ENCODE results near the gene OR2AJ1. TPM values are rescaled to one million over a fixed set of nuclear protein-coding genes. Genes with fewer than 3 reads are reported as not detected.
"Not testable (repeated sequence)": the region's sequence is repeated elsewhere in the genome, so short reads cannot be mapped to it uniquely, and the experiment has no call there.

The OR2AJ1 gene
- not detected in 2 replicates for total RNA-seq (2014; rRNA removed; shearing (Covaris generic); ENCODE audit: low replicate concordance)

- no peak for DNase-seq (ENCODE audit: low read depth)
- in situ Hi-C loops (cut with HindIII; ENCODE audit: low pct_unique_long_range_greater_than_20kb, low sequenced_read_pairs) = no loop called here
Measured at GRCh38 chr1:247924868-247925267, at the start of gene OR2AJ1. Gene OR2AJ1 (plus strand): TSS chr1:247924889. CDS start chr1:247933769, 8,880 bp downstream.

GRCh38 chr1:247883346-247883745 is 41.3 kb upstream of the OR2AJ1 start:
- DNase-seq (ENCODE audit: low read depth) = no peak

GRCh38 chr1:247884797-247885413 is 39.8 kb upstream of the OR2AJ1 start:
- DNase-seq (ENCODE audit: low read depth) = no peak

More at GRCh38 chr1:247883346-247883745, 41.3 kb upstream of the OR2AJ1 start:
- in situ Hi-C loops (cut with HindIII; ENCODE audit: low pct_unique_long_range_greater_than_20kb, low sequenced_read_pairs) = no loop called here

GRCh38 chr1:247895163-247895637 is 29.5 kb upstream of the OR2AJ1 start, which contains the start of gene OR2W3:
Gene OR2W3 (plus strand): TSS chr1:247895587. CDS start chr1:247895587, 0 bp downstream.
- DNase-seq (ENCODE audit: low read depth) = no peak
- in situ Hi-C loops (cut with HindIII; ENCODE audit: low pct_unique_long_range_greater_than_20kb, low sequenced_read_pairs) = no loop called here

More at GRCh38 chr1:247884797-247885413, 39.8 kb upstream of the OR2AJ1 start:
- in situ Hi-C loops (cut with HindIII; ENCODE audit: low pct_unique_long_range_greater_than_20kb, low sequenced_read_pairs) = no loop called here

GRCh38 chr1:247895976-247896375 is 28.7 kb upstream of the OR2AJ1 start:
- in situ Hi-C loops (cut with HindIII; ENCODE audit: low pct_unique_long_range_greater_than_20kb, low sequenced_read_pairs) = no loop called here

GRCh38 chr1:247904122-247904521 is 20.6 kb upstream of the OR2AJ1 start:
- in situ Hi-C loops (cut with HindIII; ENCODE audit: low pct_unique_long_range_greater_than_20kb, low sequenced_read_pairs) = no loop called here
- no peak for DNase-seq (ENCODE audit: low read depth)

More at GRCh38 chr1:247895976-247896375, 28.7 kb upstream of the OR2AJ1 start:
- DNase-seq (ENCODE audit: low read depth) = no peak

GRCh38 chr1:247905181-247905580 is 19.5 kb upstream of the OR2AJ1 start:
- in situ Hi-C loops (cut with HindIII; ENCODE audit: low pct_unique_long_range_greater_than_20kb, low sequenced_read_pairs) = no loop called here
- no peak for DNase-seq (ENCODE audit: low read depth)

GRCh38 chr1:247905910-247906503 is 18.7 kb upstream of the OR2AJ1 start:
- DNase-seq (ENCODE audit: low read depth) = no peak
- in situ Hi-C loops (cut with HindIII; ENCODE audit: low pct_unique_long_range_greater_than_20kb, low sequenced_read_pairs) = no loop called here

- in situ Hi-C loops (cut with HindIII; ENCODE audit: low pct_unique_long_range_greater_than_20kb, low sequenced_read_pairs) = no loop called here
- peak; percentile 8 for DNase-seq (ENCODE audit: low read depth)
Measured at GRCh38 chr1:247906504-247907047, 18.1 kb upstream of the OR2AJ1 start.

- DNase-seq (ENCODE audit: low read depth) = no peak
- in situ Hi-C loops (cut with HindIII; ENCODE audit: low pct_unique_long_range_greater_than_20kb, low sequenced_read_pairs) = no loop called here
Measured at GRCh38 chr1:247908766-247909165, 15.9 kb upstream of the OR2AJ1 start.

- no peak for DNase-seq (ENCODE audit: low read depth)
- in situ Hi-C loops (cut with HindIII; ENCODE audit: low pct_unique_long_range_greater_than_20kb, low sequenced_read_pairs) = no loop called here
Measured at GRCh38 chr1:247913786-247914185, 10.9 kb upstream of the OR2AJ1 start.

GRCh38 chr1:247914941-247915662 is 9.6 kb upstream of the OR2AJ1 start:
- no peak for DNase-seq (ENCODE audit: low read depth)

GRCh38 chr1:247919952-247920351 is 4.7 kb upstream of the OR2AJ1 start, which contains the start of gene OR2T8:
Gene OR2T8 (plus strand): TSS chr1:247920252. CDS start chr1:247921018, 766 bp downstream.
- DNase-seq (ENCODE audit: low read depth) = no peak

More at GRCh38 chr1:247914941-247915662, 9.6 kb upstream of the OR2AJ1 start:
- in situ Hi-C loops (cut with HindIII; ENCODE audit: low pct_unique_long_range_greater_than_20kb, low sequenced_read_pairs) = no loop called here

GRCh38 chr1:247923941-247924340 is 748 bp upstream of the OR2AJ1 start:
- in situ Hi-C loops (cut with HindIII; ENCODE audit: low pct_unique_long_range_greater_than_20kb, low sequenced_read_pairs) = no loop called here
- no peak for DNase-seq (ENCODE audit: low read depth)

More at GRCh38 chr1:247919952-247920351, 4.7 kb upstream of the OR2AJ1 start, which contains the start of gene OR2T8:
- in situ Hi-C loops (cut with HindIII; ENCODE audit: low pct_unique_long_range_greater_than_20kb, low sequenced_read_pairs) = no loop called here

GRCh38 chr1:247933989-247934388 is 9.3 kb downstream of the OR2AJ1 start:
- in situ Hi-C loops (cut with HindIII; ENCODE audit: low pct_unique_long_range_greater_than_20kb, low sequenced_read_pairs) = no loop called here
- no peak for DNase-seq (ENCODE audit: low read depth)

- in situ Hi-C loops (cut with HindIII; ENCODE audit: low pct_unique_long_range_greater_than_20kb, low sequenced_read_pairs) = no loop called here
- no peak for DNase-seq (ENCODE audit: low read depth)
Measured at GRCh38 chr1:247935781-247936180, 11.1 kb downstream of the OR2AJ1 start.

- in situ Hi-C loops (cut with HindIII; ENCODE audit: low pct_unique_long_range_greater_than_20kb, low sequenced_read_pairs) = no loop called here
- no peak for DNase-seq (ENCODE audit: low read depth)
Measured at GRCh38 chr1:247936415-247936814, 11.7 kb downstream of the OR2AJ1 start.

GRCh38 chr1:247936965-247937734 is 12.5 kb downstream of the OR2AJ1 start:
- in situ Hi-C loops (cut with HindIII; ENCODE audit: low pct_unique_long_range_greater_than_20kb, low sequenced_read_pairs); DNase-seq (ENCODE audit: low read depth): not testable (repeated sequence)
